Measurements from ENCODE around the gene FLVCR1.

DNA sequence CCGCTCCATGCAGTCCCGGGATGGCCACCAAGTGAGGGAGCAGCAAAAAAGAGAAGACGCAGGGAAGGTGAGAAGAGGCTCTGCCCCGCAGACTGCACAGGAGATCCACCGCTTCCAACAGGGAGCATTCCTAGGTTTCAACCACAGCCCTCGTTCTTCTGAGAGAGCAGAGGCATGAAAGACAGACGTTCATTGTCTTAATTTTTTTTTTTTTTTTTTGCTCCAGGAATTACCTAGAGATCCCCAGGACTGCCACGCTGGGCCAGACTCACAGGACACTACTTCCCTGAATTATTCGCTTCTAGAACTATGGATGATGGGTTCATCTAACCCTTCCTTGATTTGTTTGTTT lies 59.0 kb downstream of the FLVCR1 start:
- TF ChIP-seq, protein P1, sequence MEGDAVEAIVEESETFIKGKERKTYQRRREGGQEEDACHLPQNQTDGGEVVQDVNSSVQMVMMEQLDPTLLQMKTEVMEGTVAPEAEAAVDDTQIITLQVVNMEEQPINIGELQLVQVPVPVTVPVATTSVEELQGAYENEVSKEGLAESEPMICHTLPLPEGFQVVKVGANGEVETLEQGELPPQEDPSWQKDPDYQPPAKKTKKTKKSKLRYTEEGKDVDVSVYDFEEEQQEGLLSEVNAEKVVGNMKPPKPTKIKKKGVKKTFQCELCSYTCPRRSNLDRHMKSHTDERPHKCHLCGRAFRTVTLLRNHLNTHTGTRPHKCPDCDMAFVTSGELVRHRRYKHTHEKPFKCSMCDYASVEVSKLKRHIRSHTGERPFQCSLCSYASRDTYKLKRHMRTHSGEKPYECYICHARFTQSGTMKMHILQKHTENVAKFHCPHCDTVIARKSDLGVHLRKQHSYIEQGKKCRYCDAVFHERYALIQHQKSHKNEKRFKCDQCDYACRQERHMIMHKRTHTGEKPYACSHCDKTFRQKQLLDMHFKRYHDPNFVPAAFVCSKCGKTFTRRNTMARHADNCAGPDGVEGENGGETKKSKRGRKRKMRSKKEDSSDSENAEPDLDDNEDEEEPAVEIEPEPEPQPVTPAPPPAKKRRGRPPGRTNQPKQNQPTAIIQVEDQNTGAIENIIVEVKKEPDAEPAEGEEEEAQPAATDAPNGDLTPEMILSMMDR (IDR thresholded peaks at IDR 0.05) = no peak
- TF ChIP-seq POLR2A (IDR thresholded peaks at IDR 0.05) = no peak

Data from Peyer's patch (tissue), 4 donors.